GM06990 (cell line): ENCODE measurements around the gene PLA2G2E.

ENCODE experiments used
- DNase-seq: peaks from one replicate; pipeline ENCODE4 v3.0.0-alpha.2; 2011; ENCODE audit not compliant: insufficient read length; ENCODE audit errors: extremely low read depth
- H3K27me3 ChIP-seq: replicated peaks from 2 replicates; pipeline ENCODE4 v1.6.0; 2011; ENCODE audit warnings: low read length; ENCODE audit not compliant: control insufficient read depth, insufficient read depth
- H3K36me3 ChIP-seq: 2 replicates; pipeline ENCODE4 v1.5.1; 2011; ENCODE audit warnings: low read length; ENCODE audit not compliant: control insufficient read depth, insufficient read depth
- H3K4me3 ChIP-seq: replicated peaks from 2 replicates; pipeline ENCODE4 v1.5.1; 2011; ENCODE audit warnings: low read depth, mild to moderate bottlenecking, control low read depth, low read length
- TF ChIP-seq, protein P1 (sequence below): IDR thresholded peaks from 2 replicates; pipeline ENCODE4 v1.5.1; 2011; ENCODE audit warnings: low read length, control low read depth, mild to moderate bottlenecking, inconsistent platforms; ENCODE audit not compliant: insufficient read depth, poor library complexity, severe bottlenecking

PLA2G2E gene

DNA sequence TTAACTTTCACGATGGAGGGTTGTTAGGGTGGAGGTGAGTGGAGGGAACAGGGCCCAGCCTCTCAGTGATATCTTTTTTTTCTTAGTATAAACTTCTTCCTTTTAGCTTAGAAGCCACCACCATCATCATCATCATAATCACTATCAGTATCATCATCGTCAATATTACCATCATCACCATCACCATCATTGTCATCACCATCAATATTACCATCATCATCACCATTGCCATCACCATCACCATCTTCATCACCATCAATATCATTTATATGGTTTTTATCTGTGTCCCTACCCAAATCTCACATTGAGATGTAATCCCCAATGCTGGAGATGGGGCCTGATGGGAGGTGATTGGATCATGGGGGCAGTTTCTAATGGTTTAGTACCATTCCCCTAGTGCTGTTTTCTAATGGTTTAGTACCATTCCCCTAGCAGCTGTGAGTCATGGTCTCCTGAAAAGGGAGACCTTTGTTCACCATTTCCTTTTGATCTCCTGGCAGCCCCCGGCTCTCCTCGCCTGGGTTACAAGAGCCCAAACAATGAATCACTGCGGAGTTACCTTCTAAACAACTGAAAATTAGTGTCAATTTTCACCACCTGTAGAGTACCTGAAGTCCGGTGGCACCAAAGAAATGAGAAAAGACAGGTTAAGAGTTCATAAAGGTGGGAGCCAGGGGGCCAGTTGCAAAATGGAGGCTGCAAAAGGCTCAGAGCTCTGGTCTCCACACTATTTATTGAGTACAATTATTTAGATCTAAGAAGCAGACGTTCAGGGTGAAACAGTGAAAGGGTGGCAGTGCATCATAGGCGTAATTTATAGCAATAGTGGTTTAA, 3.1 kb upstream of the PLA2G2E start:
- Histone ChIP-seq H3K4me3 (no peak overlapping the region), H3K27me3 (no peaks in the 10 kb centered on the region), H3K36me3 (no peaks in the 10 kb centered on the region)
- TF ChIP-seq, protein P1, sequence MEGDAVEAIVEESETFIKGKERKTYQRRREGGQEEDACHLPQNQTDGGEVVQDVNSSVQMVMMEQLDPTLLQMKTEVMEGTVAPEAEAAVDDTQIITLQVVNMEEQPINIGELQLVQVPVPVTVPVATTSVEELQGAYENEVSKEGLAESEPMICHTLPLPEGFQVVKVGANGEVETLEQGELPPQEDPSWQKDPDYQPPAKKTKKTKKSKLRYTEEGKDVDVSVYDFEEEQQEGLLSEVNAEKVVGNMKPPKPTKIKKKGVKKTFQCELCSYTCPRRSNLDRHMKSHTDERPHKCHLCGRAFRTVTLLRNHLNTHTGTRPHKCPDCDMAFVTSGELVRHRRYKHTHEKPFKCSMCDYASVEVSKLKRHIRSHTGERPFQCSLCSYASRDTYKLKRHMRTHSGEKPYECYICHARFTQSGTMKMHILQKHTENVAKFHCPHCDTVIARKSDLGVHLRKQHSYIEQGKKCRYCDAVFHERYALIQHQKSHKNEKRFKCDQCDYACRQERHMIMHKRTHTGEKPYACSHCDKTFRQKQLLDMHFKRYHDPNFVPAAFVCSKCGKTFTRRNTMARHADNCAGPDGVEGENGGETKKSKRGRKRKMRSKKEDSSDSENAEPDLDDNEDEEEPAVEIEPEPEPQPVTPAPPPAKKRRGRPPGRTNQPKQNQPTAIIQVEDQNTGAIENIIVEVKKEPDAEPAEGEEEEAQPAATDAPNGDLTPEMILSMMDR: no peak
- no peak for DNase-seq

DNA sequence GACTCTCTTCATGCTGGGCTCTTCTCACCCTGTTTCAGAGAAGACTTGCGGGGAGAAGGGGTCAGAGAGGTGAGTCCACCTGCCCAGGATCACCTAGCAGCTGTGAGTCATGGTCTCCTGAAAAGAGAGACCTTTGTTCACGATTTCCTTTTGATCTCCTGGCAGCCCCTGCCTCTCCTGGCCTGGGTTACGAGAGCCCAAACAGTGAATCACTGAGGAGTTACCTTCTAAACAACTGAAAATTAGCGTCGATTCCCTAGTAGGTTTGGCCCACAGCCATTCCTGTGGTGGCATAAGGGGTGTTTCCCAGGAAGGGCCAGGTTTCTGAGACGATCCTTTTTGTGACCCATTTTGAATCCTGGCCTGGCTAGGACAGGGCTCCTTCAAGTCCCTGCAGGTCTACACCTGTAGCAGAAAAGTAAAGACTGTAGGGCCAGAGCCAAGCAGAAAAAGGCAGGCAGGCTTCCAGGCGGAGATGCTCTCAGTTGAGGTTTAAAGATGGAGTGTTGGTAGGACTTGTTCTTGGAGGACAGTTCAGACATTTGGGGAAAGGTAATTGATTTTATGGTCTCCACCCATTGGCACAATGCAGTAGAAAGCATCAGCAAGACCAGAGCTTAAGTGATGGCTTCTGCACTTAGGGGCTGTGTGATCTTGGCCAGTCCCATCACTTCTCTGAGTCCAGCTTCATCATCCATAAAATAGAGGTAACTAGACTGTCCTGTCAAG, 2.1 kb upstream of the PLA2G2E start:
- no peak overlapping the region for H3K4me3 ChIP-seq
- no peaks in the 10 kb centered on the region for H3K27me3 ChIP-seq
- no peak for DNase-seq
- TF ChIP-seq, protein P1: no peak
- no peaks in the 10 kb centered on the region for H3K36me3 ChIP-seq

DNA sequence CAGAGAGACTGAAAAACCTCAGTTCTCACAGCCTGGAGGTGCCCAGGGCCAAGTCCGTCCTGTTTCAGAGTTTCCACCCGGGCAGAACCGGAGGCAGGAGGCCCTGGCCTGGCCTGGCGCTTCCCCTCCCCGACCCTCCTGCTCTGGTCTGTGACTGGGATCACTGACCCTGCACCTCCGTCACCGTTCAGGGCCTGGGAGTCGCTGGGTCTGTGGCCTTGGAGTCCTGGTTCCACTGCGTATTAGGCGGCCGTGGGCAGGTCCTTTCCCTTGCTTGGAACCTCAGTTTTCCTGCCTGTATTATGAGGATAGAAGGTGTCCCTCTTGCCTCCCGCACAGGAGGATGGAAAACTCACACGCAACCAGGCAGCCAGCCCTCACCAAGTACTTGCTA, 533 bp upstream of the PLA2G2E start:
- no peak for DNase-seq
- Histone ChIP-seq H3K4me3 (no peak overlapping the region), H3K36me3 (no peaks in the 10 kb centered on the region), H3K27me3 (no peaks in the 10 kb centered on the region)
- TF ChIP-seq, protein P1: no peak

DNA sequence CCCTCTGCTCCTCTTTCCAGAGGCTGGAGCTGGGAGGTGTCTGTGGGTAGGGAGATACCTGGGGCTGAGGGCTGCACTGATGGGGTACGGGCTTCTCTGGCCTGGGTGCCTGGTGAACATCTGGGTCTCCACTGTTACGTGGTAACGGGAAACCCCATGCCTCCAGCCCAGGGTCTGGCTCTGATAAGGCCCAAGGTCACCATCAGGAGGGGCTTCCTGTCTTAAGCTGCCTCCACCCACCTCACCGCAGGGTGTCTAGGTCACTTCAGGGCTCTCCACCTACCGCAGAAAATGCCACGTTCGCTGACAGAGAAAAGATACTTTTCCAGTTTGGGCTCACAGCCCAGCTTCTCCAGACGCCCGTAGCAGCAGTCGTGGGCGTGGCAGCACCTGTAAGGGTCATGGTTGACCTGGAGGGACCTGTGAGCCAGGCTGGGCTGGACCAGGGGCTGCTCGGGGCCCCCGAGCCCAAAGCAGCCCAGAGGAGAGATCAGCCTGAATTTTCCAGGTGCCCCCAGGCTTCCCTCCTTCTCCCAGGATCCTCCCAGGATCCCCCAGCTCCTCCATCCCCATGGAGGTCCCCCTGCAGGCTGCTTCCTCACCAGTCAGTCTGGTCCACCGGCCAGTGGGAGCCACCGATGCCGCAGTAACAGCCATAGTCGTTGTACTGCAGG, 1.3 kb downstream of the PLA2G2E start:
- no peak overlapping the region for H3K4me3 ChIP-seq
- TF ChIP-seq, protein P1: no peak
- H3K27me3 ChIP-seq: no peaks in the 10 kb centered on the region
- no peaks in the 10 kb centered on the region for H3K36me3 ChIP-seq
- DNase-seq: no peak

DNA sequence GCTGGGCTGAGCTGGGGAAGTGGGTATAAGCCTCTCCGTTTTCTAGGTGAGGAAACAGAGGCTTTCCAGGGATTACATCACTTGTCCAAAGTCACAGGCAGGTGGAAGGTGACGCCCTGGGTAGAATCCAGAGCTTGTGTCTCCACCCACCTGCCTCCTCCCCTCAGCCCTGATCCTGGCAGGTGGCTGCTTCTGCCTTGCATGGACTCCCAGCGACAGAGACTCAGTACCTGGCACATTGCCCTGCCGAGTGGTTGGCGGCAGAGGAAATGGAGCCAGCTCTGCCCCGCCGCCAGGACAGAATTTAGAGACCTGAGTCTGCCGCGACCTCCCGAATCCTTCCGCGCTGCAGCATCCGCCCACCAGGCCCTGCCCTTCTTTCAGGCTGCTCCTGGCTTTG, 2.1 kb downstream of the PLA2G2E start:
- no peak for DNase-seq
- H3K27me3 ChIP-seq: no peaks in the 10 kb centered on the region
- no peaks in the 10 kb centered on the region for H3K36me3 ChIP-seq
- H3K4me3 ChIP-seq: no peak overlapping the region
- TF ChIP-seq, protein P1: no peak
